ACC112 (cell line): ENCODE measurements around the gene NEURL2.

ENCODE experiments used
- H2AFZ ChIP-seq: fragments of 200-600 bp; sonication (generic); one replicate; pipeline ENCODE4 v1.6.0; 2017; ENCODE audit warnings: antibody characterized with exemption, low read length; ENCODE audit not compliant: unreplicated experiment
- H3K27ac ChIP-seq: fragments of 200-600 bp; sonication (generic); 2 replicates; pipeline ENCODE4 v1.5.1; 2014; ENCODE audit warnings: low read depth, mild to moderate bottlenecking, antibody characterized with exemption, low read length, moderate library complexity
- H3K27me3 ChIP-seq: fragments of 200-600 bp; sonication (generic); 2 replicates; pipeline ENCODE4 v1.6.1; 2014; ENCODE audit warnings: mild to moderate bottlenecking, antibody characterized with exemption, low read length, moderate library complexity, mixed read lengths; ENCODE audit not compliant: insufficient read depth
- H3K36me3 ChIP-seq: fragments of 200-600 bp; sonication (generic); 2 replicates; pipeline ENCODE4 v1.6.1; 2016; ENCODE audit warnings: mild to moderate bottlenecking, antibody characterized with exemption, low read length, moderate library complexity, mixed read lengths; ENCODE audit not compliant: insufficient read depth
- H3K4me1 ChIP-seq: fragments of 200-600 bp; sonication (generic); one replicate; pipeline ENCODE4 v1.6.1; 2016; ENCODE audit warnings: low read length, mixed read lengths; ENCODE audit not compliant: insufficient read depth, unreplicated experiment, control insufficient read depth
- H3K4me3 ChIP-seq: fragments of 200-600 bp; sonication (generic); 2 replicates; pipeline ENCODE4 v1.5.1; 2014; ENCODE audit warnings: mild to moderate bottlenecking, low read depth, low read length
- H3K79me2 ChIP-seq: fragments of 200-600 bp; sonication (generic); one replicate; pipeline ENCODE4 v1.6.0; 2016; ENCODE audit warnings: low read length; ENCODE audit not compliant: control insufficient read depth, unreplicated experiment, insufficient read depth

NEURL2 gene, protein sequence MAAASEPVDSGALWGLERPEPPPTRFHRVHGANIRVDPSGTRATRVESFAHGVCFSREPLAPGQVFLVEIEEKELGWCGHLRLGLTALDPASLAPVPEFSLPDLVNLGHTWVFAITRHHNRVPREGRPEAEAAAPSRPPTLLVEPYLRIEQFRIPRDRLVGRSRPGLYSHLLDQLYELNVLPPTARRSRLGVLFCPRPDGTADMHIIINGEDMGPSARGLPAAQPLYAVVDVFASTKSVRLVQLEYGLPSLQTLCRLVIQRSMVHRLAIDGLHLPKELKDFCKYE

DNA sequence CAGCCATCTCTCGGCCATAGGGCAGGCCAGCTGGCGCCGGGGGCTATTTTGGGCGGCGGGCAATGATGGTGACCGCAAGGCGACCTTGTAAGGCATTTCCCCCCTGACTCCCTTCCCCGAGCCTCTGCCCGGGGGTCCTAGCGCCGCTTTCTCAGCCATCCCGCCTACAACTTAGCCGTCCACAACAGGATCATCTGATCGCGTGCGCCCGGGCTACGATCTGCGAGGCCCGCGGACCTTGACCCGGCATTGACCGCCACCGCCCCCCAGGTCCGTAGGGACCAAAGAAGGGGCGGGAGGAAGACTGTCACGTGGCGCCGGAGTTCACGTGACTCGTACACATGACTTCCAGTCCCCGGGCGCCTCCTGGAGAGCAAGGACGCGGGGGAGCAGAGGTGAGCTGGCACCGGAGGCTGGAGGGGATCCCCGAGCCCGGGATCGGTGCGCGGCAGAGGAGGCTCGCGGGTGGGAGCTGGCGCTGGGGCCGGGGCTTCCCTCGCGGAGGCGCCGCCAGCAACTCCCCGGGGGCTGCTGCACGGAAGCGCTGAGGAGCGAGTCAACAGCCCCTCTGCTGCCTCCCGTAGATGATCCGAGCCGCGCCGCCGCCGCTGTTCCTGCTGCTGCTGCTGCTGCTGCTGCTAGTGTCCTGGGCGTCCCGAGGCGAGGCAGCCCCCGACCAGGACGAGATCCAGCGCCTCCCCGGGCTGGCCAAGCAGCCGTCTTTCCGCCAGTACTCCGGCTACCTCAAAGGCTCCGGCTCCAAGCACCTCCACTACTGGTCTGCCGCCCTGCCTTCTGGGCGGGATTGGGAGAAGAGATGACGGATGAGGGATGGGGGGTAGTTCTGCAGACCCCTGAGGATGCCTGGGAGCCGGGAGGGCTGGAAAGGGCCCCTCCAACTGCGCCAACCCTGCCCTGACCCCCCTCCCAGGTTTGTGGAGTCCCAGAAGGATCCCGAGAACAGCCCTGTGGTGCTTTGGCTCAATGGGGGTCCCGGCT is at the start of gene NEURL2, which contains the start of gene CTSA:
NEURL2 (minus strand) TSS at position 224 of the 999 bp plus-strand sequence; CDS start at position 7, 217 bp downstream.
CTSA (plus strand) TSS at position 351 of the 999 bp plus-strand sequence; CDS start at position 585, 234 bp downstream.
- Histone ChIP-seq H3K4me3 (peak within 1 kb of the TSS; percentile 81), H3K79me2 (peaks cover 5% of the 10 kb centered on the region), H2AFZ (peak within 1 kb of the TSS; percentile 79), H3K4me1 (peaks cover 8% of the 10 kb centered on the region), H3K36me3 (no peaks in the 10 kb centered on the region), H3K27me3 (no peaks in the 10 kb centered on the region), H3K27ac (peak within 1 kb of the TSS; percentile 39; the same call in 1 of the 2 replicates)

DNA sequence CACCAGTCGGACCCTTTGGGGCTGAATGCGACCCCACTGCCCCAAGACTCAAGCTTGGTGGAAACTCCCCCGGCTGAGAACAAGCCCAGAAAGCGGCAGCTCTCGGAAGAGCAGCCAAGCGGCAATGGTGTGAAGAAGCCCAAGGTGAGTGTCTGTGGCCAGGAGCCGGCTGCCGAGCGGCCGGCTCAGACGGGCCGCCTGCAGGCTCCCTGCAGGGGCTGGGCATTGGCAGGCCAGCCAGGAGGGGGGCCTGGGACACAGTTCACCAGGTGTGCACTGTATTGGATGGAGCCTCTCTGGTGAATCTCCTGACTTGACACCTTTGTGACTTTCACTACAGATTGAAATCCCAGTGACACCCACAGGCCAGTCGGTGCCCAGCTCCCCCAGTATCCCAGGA is 49.5 kb upstream of the NEURL2 start:
- Histone ChIP-seq H2AFZ (no peak overlapping the region), H3K36me3 (peaks cover 15% of the 10 kb centered on the region; the same call in 1 of the 2 replicates), H3K4me1 (peaks cover 21% of the 10 kb centered on the region), H3K79me2 (peaks cover 19% of the 10 kb centered on the region), H3K4me3 (no peak overlapping the region), H3K27me3 (no peaks in the 10 kb centered on the region), H3K27ac (no peak overlapping the region)

DNA sequence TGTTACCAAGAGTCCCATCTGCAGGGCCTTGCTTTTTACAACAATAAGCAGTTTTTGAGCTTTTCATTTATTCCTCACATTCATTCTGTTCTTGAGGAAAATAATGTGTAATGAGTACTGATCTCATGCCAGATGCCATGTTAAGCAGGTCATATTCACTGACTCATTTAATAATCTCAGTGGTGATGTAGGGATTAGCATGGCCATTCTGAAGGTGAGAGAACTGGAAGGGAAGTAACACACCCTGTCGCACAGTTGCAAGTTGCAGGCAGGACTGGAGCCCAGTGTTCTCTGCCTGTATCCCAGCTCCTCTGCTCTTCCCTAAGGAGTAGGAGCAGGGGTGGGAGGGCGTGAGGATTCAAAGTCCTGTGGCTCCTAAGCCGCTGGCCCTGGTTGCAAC is 49.0 kb upstream of the NEURL2 start:
- Histone ChIP-seq H3K27ac (no peak overlapping the region), H3K27me3 (no peaks in the 10 kb centered on the region), H3K79me2 (peaks cover 19% of the 10 kb centered on the region), H3K4me1 (peaks cover 21% of the 10 kb centered on the region), H3K36me3 (peaks cover 15% of the 10 kb centered on the region; the same call in 1 of the 2 replicates), H2AFZ (no peak overlapping the region), H3K4me3 (no peak overlapping the region)

DNA sequence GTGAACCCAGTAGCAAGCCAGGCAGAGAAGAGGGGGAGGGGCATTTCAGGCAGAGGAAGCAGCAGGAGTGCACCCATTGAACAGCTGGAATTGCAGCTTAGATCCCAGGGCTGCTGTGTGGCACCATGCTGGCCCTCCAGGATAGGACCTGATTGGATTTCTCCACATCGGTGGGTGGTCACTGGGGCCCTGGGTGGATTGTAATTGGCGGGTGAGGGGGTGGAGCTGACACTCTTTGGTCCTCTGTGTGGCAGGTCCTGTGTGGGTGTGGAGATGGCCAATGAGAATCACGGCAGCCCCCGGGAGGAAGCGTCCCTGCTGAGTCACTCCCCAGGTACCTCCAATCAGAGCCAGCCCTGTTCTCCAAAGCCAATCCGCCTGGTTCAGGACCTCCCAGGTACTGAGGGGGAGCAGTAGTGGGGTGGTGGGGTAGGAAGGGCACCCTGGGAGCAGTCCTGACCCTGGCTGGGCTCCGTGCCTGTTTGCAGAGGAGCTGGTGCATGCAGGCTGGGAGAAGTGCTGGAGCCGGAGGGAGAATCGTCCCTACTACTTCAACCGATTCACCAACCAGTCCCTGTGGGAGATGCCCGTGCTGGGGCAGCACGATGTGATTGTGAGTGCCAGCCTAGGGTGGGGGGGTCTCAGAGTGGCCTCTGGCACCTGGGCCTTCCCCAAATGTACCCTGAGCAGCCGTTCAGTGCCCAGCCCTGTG is 47.9 kb upstream of the NEURL2 start:
- H3K4me3 ChIP-seq: no peak overlapping the region
- H3K4me1 ChIP-seq: peaks cover 13% of the 10 kb centered on the region
- H3K27me3 ChIP-seq: no peaks in the 10 kb centered on the region
- peaks cover 19% of the 10 kb centered on the region for H3K79me2 ChIP-seq
- H3K36me3 ChIP-seq: peaks cover 15% of the 10 kb centered on the region; the same call in 1 of the 2 replicates
- H2AFZ ChIP-seq: no peak overlapping the region
- H3K27ac ChIP-seq: no peak overlapping the region

DNA sequence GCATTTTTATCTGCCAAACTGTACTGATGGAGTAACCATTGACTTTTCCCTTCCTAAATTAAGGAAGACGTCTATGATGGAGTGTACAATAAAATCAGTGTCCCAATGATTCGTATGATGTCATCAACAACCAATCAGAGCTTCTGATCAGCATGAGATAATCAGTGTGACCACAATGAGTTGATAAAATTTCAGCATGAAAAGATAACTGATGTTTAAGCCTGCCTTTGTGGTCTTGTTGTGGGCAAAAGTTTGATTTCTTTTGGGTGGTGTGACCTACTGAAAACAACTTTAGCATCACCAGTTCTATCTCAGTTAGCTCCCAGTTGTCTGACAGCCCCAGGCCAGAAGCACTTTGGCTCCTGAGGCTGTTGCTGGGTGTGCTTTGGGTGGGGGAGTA is 46.8 kb upstream of the NEURL2 start:
- Histone ChIP-seq H3K27ac (no peak overlapping the region; the same call in 1 of the 2 replicates), H2AFZ (no peak overlapping the region), H3K79me2 (peaks cover 26% of the 10 kb centered on the region), H3K4me3 (no peak overlapping the region), H3K27me3 (no peaks in the 10 kb centered on the region), H3K4me1 (peaks cover 16% of the 10 kb centered on the region), H3K36me3 (peaks cover 12% of the 10 kb centered on the region; the same call in 1 of the 2 replicates)

DNA sequence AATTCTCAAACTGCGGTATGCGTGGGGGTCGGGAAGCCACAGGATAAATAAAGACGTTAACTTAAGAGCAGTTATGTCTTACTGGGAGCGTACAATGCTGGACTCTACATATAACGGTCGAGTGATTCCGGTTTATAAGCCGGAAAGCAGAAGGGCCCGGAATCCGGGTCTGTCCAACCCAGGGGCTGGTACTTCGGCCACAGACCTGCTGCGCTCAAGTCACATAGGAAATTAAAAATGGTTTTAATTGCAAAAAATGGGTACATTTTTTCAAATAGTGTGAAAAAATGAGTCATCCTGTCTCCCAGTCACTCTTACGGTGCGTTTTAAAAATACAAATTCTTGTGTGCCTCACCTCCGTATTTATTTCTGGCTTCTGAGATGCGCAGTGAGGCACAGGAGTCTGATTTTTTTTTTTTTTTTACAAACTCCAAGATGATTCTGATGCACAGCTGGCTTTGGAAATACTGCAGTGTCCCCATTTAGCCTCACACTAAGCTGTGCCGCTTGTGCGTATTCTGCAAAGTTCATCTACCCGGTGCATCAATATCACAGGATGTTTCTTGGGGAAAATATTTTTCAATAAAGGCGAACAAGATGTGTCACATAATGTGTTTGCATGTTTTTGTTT is 44.5 kb upstream of the NEURL2 start:
- Histone ChIP-seq H3K4me1 (peaks cover 16% of the 10 kb centered on the region), H2AFZ (peak overlapping the region; percentile 49), H3K79me2 (peaks cover 26% of the 10 kb centered on the region), H3K36me3 (peaks cover 12% of the 10 kb centered on the region; the same call in 1 of the 2 replicates), H3K4me3 (peak overlapping the region; percentile 87), H3K27me3 (no peaks in the 10 kb centered on the region), H3K27ac (peak overlapping the region; percentile 75)

DNA sequence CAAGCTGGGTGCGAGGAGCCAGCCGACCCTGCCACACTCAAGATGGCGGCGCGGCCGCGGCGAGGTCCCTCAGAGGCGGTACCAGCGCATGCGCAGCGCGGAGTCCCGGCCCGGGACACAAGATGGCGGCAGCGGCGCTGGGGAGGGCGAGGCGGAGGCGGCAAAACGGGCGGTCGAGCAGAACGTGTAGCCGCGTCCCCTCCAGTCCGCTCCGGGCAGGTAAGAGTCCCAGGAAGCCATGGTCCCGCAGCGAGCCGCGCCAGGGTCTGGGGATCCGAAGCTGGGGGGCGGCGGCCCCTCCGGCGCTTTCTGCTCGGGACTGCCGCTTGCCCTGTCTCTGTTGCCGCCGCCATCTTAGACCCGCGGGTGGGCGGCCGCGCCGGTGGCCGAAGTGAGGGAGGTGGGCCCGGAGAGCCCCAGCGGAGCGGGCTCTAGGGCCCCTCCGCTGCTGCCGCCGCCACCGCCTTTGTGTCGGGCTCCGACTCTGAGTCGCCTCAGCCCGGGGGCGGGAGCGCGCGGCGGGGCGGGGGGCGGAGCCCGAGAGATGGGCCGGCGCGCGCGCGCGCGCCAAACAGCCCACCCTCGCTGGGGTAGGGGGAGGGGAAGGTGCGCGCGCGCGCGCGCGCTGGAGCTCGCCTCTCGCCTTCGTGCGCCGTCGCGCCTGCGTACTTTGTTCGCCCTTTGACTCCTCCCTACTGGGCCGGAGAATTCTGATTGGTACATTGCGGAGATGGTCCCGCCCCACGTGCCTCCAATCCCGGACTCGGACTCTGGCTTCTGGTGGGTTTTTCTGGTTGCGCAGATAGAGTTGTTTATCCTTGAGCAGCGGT is 43.8 kb upstream of the NEURL2 start, which contains the start of gene PCIF1:
PCIF1 (plus strand) TSS at position 98 of the 830 bp plus-strand sequence. CDS start 4,317 bp downstream, outside the sequence.
- H3K27me3 ChIP-seq: no peaks in the 10 kb centered on the region
- H3K79me2 ChIP-seq: peaks cover 26% of the 10 kb centered on the region
- peak within 1 kb of the TSS; percentile 49 for H2AFZ ChIP-seq

DNA sequence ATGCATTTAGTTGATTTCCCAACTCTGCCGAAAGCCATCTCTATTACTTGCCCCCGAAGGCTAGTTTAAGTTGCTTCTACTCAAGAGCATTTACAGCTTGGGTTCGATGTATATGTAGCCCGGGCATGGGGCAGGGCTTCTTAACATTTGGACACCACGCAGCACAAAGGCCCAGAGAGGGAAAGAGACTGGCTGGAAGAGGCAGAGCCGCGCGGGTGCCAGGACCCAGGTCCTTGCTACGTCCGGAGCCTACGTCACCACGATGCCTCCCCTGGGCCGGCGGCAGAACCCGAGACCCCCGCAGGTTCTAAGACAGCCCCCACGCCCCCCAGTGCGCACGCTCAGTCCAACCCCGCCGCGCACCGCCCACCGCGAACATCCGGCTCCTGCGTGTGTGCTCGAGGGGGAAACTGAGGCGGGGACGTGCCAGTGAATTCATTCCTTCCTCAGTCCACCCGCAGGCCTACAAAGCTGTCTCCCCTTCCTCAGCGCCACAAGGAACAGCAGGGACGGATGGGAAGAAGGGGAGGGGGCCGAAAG is 43.1 kb upstream of the NEURL2 start:
- no peak overlapping the region for H2AFZ ChIP-seq

More for the DNA sequence above, 43.8 kb upstream of the NEURL2 start, which contains the start of gene PCIF1:
- Histone ChIP-seq H3K36me3 (peaks cover 12% of the 10 kb centered on the region; the same call in 1 of the 2 replicates), H3K27ac (peak within 1 kb of the TSS; percentile 97), H3K4me3 (peak within 1 kb of the TSS; percentile 87), H3K4me1 (peaks cover 16% of the 10 kb centered on the region)

More for the DNA sequence above, 43.1 kb upstream of the NEURL2 start:
- Histone ChIP-seq H3K27ac (peak overlapping the region; percentile 97), H3K79me2 (peaks cover 26% of the 10 kb centered on the region), H3K4me3 (peak overlapping the region; percentile 87), H3K4me1 (peaks cover 16% of the 10 kb centered on the region), H3K36me3 (peaks cover 9% of the 10 kb centered on the region; the same call in 1 of the 2 replicates), H3K27me3 (no peaks in the 10 kb centered on the region)
